SK-N-SH treated with all-trans-retinoic acid at 6 μM for 48 hours (cell line): ENCODE results near the gene TUG1.
A peak's percentile ranks its signal among the peaks of the same experiment; 100 is the strongest.

Experiments
- ATAC-seq: fragments of 200-7000 bp; cut with Tn5 transposase; 3 replicates; pipeline ENCODE4 v1.9.1; 2020; ENCODE audit warnings: mild to moderate bottlenecking, moderate library complexity
- ARNTL ChIP-seq: fragments of 450-650 bp; formaldehyde crosslinking; IDR thresholded peaks from 2 replicates; pipeline ENCODE4 v1.5.0; 2020; ENCODE audit warnings: low read depth, mild to moderate bottlenecking, moderate library complexity, borderline replicate concordance
- BACH2 ChIP-seq: fragments of 250-450 bp; sonication (Bioruptor Pico); IDR thresholded peaks from 2 replicates; pipeline ENCODE4 v1.9.0; 2021; ENCODE audit warnings: mild to moderate bottlenecking, borderline replicate concordance
- CSDC2 ChIP-seq: fragments of 250-450 bp; sonication (Bioruptor Pico); IDR thresholded peaks from 2 replicates; pipeline ENCODE4 v1.5.0; 2020; ENCODE audit warnings: mild to moderate bottlenecking, moderate library complexity
- CSRNP3 ChIP-seq: fragments of 250-450 bp; sonication (Bioruptor Pico); IDR thresholded peaks from 2 replicates; pipeline ENCODE4 v1.5.1; 2021; ENCODE audit warnings: mild to moderate bottlenecking, moderate library complexity
- ESRRG ChIP-seq: fragments of 250-450 bp; sonication (Bioruptor Pico); IDR thresholded peaks from 2 replicates; pipeline ENCODE4 v1.6.1; 2021; ENCODE audit warnings: mild to moderate bottlenecking
- GLIS3 ChIP-seq: fragments of 250-450 bp; sonication (Bioruptor Pico); IDR thresholded peaks from 2 replicates; pipeline ENCODE4 v1.5.0; 2020; ENCODE audit warnings: mild to moderate bottlenecking, moderate library complexity
- ISL1 ChIP-seq: fragments of 250-450 bp; sonication (Bioruptor Pico); IDR thresholded peaks from 2 replicates; pipeline ENCODE4 v2.1.2; 2022; ENCODE audit warnings: mild to moderate bottlenecking, moderate library complexity
- PATZ1 ChIP-seq: fragments of 250-450 bp; sonication (Bioruptor Pico); IDR thresholded peaks from 2 replicates; pipeline ENCODE4 v1.8.0; 2020; ENCODE audit warnings: mild to moderate bottlenecking, moderate library complexity, borderline replicate concordance
- PPARA ChIP-seq: fragments of 250-450 bp; sonication (Bioruptor Pico); IDR thresholded peaks from 2 replicates; pipeline ENCODE4 v1.5.0; 2020; ENCODE audit warnings: mild to moderate bottlenecking, borderline replicate concordance
- RARB ChIP-seq: fragments of 250-450 bp; sonication (Bioruptor Pico); IDR thresholded peaks from 2 replicates; pipeline ENCODE4 v1.8.0; 2021; ENCODE audit warnings: mild to moderate bottlenecking, moderate library complexity
- TCF4 ChIP-seq: fragments of 250-450 bp; sonication (Bioruptor Pico); IDR thresholded peaks from 2 replicates; pipeline ENCODE4 v1.8.0; 2021; ENCODE audit warnings: mild to moderate bottlenecking, moderate library complexity, borderline replicate concordance
- TOX ChIP-seq: fragments of 250-450 bp; sonication (Bioruptor Pico); IDR thresholded peaks from 2 replicates; pipeline ENCODE4 v1.8.0; 2021; ENCODE audit warnings: mild to moderate bottlenecking, moderate library complexity, borderline replicate concordance
- TSHZ2 ChIP-seq: fragments of 250-450 bp; sonication (Bioruptor Pico); IDR thresholded peaks from 2 replicates; pipeline ENCODE4 v1.5.0; 2020; ENCODE audit warnings: mild to moderate bottlenecking, moderate library complexity
- ZC3H10 ChIP-seq: fragments of 250-450 bp; sonication (Bioruptor Pico); IDR thresholded peaks from 2 replicates; pipeline ENCODE4 v1.5.1; 2021; ENCODE audit warnings: mild to moderate bottlenecking, moderate library complexity
- ZFP30 ChIP-seq: fragments of 450-650 bp; formaldehyde crosslinking; IDR thresholded peaks from 2 replicates; pipeline ENCODE4 v1.5.0; 2022; ENCODE audit warnings: mild to moderate bottlenecking, moderate library complexity
- ZNF565 ChIP-seq: fragments of 450-650 bp; formaldehyde crosslinking; conservative IDR thresholded peaks from 2 replicates; pipeline ENCODE4 v1.5.0; 2020; ENCODE audit warnings: low read depth, mild to moderate bottlenecking, moderate library complexity
- ZNF70 ChIP-seq: fragments of 450-650 bp; formaldehyde crosslinking; IDR thresholded peaks from 2 replicates; pipeline ENCODE4 v1.5.0; 2020; ENCODE audit warnings: mild to moderate bottlenecking, moderate library complexity
- ZNF8 ChIP-seq: fragments of 450-650 bp; formaldehyde crosslinking; IDR thresholded peaks from 2 replicates; pipeline ENCODE4 v1.5.0; 2020; ENCODE audit warnings: mild to moderate bottlenecking, moderate library complexity
- TF ChIP-seq, protein P1 (sequence below): fragments of 250-450 bp; sonication (Bioruptor Pico); IDR thresholded peaks from 2 replicates; pipeline ENCODE4 v1.8.0; 2021; ENCODE audit warnings: low read depth, mild to moderate bottlenecking, moderate library complexity, borderline replicate concordance
- TF ChIP-seq, protein P2 (sequence below): fragments of 250-450 bp; sonication (Bioruptor Pico); IDR thresholded peaks from 2 replicates; pipeline ENCODE4 v1.5.1; 2020; ENCODE audit warnings: low read depth, mild to moderate bottlenecking, moderate library complexity

The TUG1 gene

GRCh38 chr22:30969532-30970355, 679 bp downstream of the TUG1 start:
- TF ChIP-seq CSDC2: no peak
- TF ChIP-seq RARB: no peak
- TF ChIP-seq TCF4 (CRISPR knock-in tag): no peak
- no peak for TF ChIP-seq ARNTL (CRISPR knock-in tag)
- TF ChIP-seq PATZ1 (CRISPR knock-in tag): no peak
- TF ChIP-seq ZNF565: no peak
- TF ChIP-seq GLIS3 (CRISPR knock-in tag): no peak
- no peak for TF ChIP-seq TOX (CRISPR knock-in tag)
- no peak for TF ChIP-seq ZC3H10
- no peak for TF ChIP-seq CSRNP3 (CRISPR knock-in tag)
- no peak for TF ChIP-seq ISL1
- TF ChIP-seq, protein P1, sequence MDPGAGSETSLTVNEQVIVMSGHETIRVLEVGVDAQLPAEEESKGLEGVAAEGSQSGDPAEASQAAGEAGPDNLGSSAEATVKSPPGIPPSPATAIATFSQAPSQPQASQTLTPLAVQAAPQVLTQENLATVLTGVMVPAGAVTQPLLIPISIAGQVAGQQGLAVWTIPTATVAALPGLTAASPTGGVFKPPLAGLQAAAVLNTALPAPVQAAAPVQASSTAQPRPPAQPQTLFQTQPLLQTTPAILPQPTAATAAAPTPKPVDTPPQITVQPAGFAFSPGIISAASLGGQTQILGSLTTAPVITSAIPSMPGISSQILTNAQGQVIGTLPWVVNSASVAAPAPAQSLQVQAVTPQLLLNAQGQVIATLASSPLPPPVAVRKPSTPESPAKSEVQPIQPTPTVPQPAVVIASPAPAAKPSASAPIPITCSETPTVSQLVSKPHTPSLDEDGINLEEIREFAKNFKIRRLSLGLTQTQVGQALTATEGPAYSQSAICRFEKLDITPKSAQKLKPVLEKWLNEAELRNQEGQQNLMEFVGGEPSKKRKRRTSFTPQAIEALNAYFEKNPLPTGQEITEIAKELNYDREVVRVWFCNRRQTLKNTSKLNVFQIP: no peak
- TF ChIP-seq ESRRG (CRISPR knock-in tag): no peak
- no peak for TF ChIP-seq ZNF70 (CRISPR knock-in tag)
- TF ChIP-seq, protein P2, sequence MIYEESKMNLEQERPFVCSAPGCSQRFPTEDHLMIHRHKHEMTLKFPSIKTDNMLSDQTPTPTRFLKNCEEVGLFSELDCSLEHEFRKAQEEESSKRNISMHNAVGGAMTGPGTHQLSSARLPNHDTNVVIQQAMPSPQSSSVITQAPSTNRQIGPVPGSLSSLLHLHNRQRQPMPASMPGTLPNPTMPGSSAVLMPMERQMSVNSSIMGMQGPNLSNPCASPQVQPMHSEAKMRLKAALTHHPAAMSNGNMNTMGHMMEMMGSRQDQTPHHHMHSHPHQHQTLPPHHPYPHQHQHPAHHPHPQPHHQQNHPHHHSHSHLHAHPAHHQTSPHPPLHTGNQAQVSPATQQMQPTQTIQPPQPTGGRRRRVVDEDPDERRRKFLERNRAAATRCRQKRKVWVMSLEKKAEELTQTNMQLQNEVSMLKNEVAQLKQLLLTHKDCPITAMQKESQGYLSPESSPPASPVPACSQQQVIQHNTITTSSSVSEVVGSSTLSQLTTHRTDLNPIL (CRISPR knock-in tag): no peak
- no peak for TF ChIP-seq ZNF8
- TF ChIP-seq, all 23 proteins: peak for 0
- peak; percentile 53 for ATAC-seq

DNA sequence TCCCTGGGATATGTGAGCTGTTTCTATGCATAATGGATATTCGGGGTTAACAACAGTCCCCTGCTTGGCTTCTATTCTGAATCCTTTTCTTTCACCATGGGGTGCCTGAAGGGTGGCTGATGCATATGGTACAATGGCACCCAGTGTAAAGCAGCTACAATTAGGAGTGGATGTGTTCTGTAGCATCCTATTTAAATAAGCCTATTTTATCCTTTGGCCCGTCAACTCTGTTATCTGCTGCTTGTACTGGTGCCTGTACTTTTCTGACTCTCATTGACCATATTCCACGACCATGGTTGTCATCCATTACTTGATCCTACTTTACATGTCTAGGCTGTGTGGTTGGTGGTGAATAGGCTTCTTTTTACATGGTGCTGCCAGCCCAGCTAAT, 1.3 kb downstream of the TUG1 start:
- TF ChIP-seq TCF4 (CRISPR knock-in tag) (no peak), ZNF565 (no peak), ZNF8 (no peak), BACH2 (CRISPR knock-in tag) (no peak), TSHZ2 (CRISPR knock-in tag) (no peak), PATZ1 (CRISPR knock-in tag) (no peak), PPARA (CRISPR knock-in tag) (no peak), ISL1 (no peak), ZFP30 (CRISPR knock-in tag) (no peak), CSDC2 (no peak), ESRRG (CRISPR knock-in tag) (no peak), TOX (CRISPR knock-in tag) (no peak)
- TF ChIP-seq, protein P2 (CRISPR knock-in tag): no peak
- TF ChIP-seq, protein P1: no peak
- ATAC-seq: no peak
